Measurements from ENCODE around the gene DDX21. TPM values are rescaled to one million over a fixed set of nuclear protein-coding genes. Genes with fewer than 3 reads are reported as not detected.

Gene DDX21
- total RNA-seq (2021; ENCODE audit: unreplicated experiment) = 153 TPM
- polyA plus RNA-seq (2012) = 42.5 and 56.5 TPM in 2 replicates
- Bru-seq, nascent RNA = percentile 98 among the genes with signal in this experiment
- BruChase-seq, experiment 1, labeled RNA remaining after a 6-hour chase = percentile 99 among the genes with signal in this experiment
- BruChase-seq, experiment 2, labeled RNA remaining after a 2-hour chase = percentile 99 among the genes with signal in this experiment
- long read RNA-seq, full-length matches to known transcripts = 132 of 237 reads
- long read RNA-seq, partial matches to known transcripts = 93 of 237 reads
- long read RNA-seq, other reads (novel, unspliced or antisense) = 12 of 237 reads

DNA sequence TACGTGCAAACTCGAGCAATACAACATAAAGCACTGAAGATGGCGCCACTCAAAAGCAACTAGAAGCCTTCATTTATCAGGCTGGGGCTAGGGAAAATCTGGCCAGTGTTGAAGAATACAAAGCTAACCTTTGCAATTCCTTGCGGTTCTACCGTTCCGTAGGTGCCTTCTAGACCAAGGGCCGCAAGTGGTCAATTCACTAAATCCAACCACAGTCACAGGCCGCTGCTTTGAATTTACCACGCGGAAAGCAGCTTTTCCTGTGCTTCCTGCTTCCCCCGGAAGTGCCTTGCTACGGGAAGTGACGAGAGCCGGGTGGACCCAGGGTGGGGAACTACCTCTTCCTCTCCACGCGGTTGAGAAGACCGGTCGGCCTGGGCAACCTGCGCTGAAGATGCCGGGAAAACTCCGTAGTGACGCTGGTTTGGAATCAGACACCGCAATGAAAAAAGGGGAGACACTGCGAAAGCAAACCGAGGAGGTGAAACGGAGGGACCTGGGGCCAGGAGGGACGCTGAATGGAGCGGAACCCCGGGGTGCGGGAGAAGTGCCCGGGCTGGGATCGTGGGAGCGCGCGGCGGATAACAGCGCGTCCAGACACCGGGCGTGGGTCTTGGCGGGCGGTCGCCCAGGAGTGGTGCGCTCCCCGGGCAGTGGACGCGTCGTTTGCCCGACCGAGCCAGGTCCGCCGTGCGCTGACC is at the start of gene DDX21:
DDX21 (plus strand) TSS at position 339 of the 701 bp plus-strand sequence; CDS start at position 395, 56 bp downstream.
- ChIA-PET RAD21 (ENCODE audit: low non-redundant PET in 1 of 2, low total read pairs in 2 of 2, uncharacterized antibody in 2 of 2, unreplicated experiment in 2 of 2) (no interaction called here), CTCF (interaction anchor here (1.4 kb wide), 1 partner anchor 743 kb away, joined by 3 read pairs; no protein-coding TSS in a partner anchor), POLR2A (interaction anchor here (0.9 to 1.9 kb wide), 3 partner anchors 14 to 32 kb away, joined by 4 to 5 read pairs (median 4); partner anchors contain the start of gene KIFBP)
- H3K9ac ChIP-seq (ENCODE audit: low read length) = peak within 1 kb of the TSS; percentile 100
- peak within 1 kb of the TSS; percentile 74 for H3K4me2 ChIP-seq (ENCODE audit: low read length)
- peaks cover 29% of the 10 kb centered on the region; the same call in 1 of the 2 replicates for H4K20me1 ChIP-seq (ENCODE audit: insufficient read depth)
- H3K36me3 ChIP-seq (ENCODE audit: control insufficient read depth in 1 of 2, insufficient read depth in 2 of 2, low read length in 2 of 2) = peaks cover 13 to 26% of the 10 kb centered on the region in 2 experiments
- BruUV-seq (replicated peaks) = TSS peak; percentile 72
- peak within 1 kb of the TSS; percentile 74 for H2AFZ ChIP-seq (ENCODE audit: low read depth, low read length, poor library complexity, severe bottlenecking)
- H3K4me1 ChIP-seq (ENCODE audit: control insufficient read depth in 1 of 2, insufficient read depth in 2 of 2, low read length in 2 of 2) = peaks cover 11 to 12% of the 10 kb centered on the region in 2 experiments; a peak in 3 of 4 replicates
- peak within 1 kb of the TSS; percentile 87 for H3K27ac ChIP-seq (ENCODE audit: low read depth, low read length)
- DNase-seq (ENCODE audit: low read depth, low spot score) (peak; percentile 88), ATAC-seq (peak; percentile 90)
- no peaks in the 10 kb centered on the region for H3K27me3 ChIP-seq (ENCODE audit: insufficient read depth, low read length)
- H3K79me2 ChIP-seq (ENCODE audit: insufficient read depth, low read length) = peaks cover 61% of the 10 kb centered on the region
- no peaks in the 10 kb centered on the region for H3K9me2 ChIP-seq (ENCODE audit: insufficient read depth)
- peak within 1 kb of the TSS; percentile 99 for H3K4me3 ChIP-seq (replicated peaks in 1 of 2; ENCODE audit: low read depth in 1 of 2, low read length in 2 of 2)
- intact Hi-C loops (cut with micrococcal nuclease) = loop anchor here (10.0 kb wide), 1 partner anchor 161 kb away; no protein-coding TSS in a partner anchor
- no peaks in the 10 kb centered on the region for H3K9me3 ChIP-seq (ENCODE audit: control insufficient read depth in 1 of 2, insufficient read depth in 1 of 2, low read depth in 1 of 2, low read length in 2 of 2)
- TF ChIP-seq SRF (IDR thresholded peaks at IDR 0.05; ENCODE audit: low read depth) = no peak
- TF ChIP-seq, protein P1, sequence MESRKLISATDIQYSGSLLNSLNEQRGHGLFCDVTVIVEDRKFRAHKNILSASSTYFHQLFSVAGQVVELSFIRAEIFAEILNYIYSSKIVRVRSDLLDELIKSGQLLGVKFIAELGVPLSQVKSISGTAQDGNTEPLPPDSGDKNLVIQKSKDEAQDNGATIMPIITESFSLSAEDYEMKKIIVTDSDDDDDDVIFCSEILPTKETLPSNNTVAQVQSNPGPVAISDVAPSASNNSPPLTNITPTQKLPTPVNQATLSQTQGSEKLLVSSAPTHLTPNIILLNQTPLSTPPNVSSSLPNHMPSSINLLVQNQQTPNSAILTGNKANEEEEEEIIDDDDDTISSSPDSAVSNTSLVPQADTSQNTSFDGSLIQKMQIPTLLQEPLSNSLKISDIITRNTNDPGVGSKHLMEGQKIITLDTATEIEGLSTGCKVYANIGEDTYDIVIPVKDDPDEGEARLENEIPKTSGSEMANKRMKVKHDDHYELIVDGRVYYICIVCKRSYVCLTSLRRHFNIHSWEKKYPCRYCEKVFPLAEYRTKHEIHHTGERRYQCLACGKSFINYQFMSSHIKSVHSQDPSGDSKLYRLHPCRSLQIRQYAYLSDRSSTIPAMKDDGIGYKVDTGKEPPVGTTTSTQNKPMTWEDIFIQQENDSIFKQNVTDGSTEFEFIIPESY (IDR thresholded peaks at IDR 0.05; ENCODE audit: extremely low read depth, insufficient replicate concordance, low read length) = no peak
- TF ChIP-seq EZH2phosphoT487 (IDR thresholded peaks at IDR 0.05; ENCODE audit: borderline replicate concordance) = no peak
- TF ChIP-seq, protein P2, sequence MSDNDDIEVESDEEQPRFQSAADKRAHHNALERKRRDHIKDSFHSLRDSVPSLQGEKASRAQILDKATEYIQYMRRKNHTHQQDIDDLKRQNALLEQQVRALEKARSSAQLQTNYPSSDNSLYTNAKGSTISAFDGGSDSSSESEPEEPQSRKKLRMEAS (IDR thresholded peaks at IDR 0.05) = peak; percentile 98
- TF ChIP-seq ZFX (IDR thresholded peaks at IDR 0.05) = peak; percentile 73
- TF ChIP-seq SIN3A (IDR thresholded peaks at IDR 0.05; ENCODE audit: low read depth) = no peak; the same call in none of the 2 replicates
- peak; percentile 28; the same call in 1 of the 2 replicates for TF ChIP-seq SP1 (IDR thresholded peaks at IDR 0.05; ENCODE audit: low read depth)
- 0 out of 2 replicates have a peak, but pooled peaks have one; percentile 10 for TF ChIP-seq EGR1 (IDR thresholded peaks at IDR 0.05; ENCODE audit: low read depth)
- no peak for TF ChIP-seq ZNF274 (IDR thresholded peaks at IDR 0.05; ENCODE audit: low read depth, low read length)
- no peak for TF ChIP-seq CEBPB (IDR thresholded peaks at IDR 0.05; ENCODE audit: low read depth)
- peak; percentile 91 for TF ChIP-seq ELF1 (IDR thresholded peaks at IDR 0.05; ENCODE audit: borderline replicate concordance, low read depth)
- TF ChIP-seq, protein P3, sequence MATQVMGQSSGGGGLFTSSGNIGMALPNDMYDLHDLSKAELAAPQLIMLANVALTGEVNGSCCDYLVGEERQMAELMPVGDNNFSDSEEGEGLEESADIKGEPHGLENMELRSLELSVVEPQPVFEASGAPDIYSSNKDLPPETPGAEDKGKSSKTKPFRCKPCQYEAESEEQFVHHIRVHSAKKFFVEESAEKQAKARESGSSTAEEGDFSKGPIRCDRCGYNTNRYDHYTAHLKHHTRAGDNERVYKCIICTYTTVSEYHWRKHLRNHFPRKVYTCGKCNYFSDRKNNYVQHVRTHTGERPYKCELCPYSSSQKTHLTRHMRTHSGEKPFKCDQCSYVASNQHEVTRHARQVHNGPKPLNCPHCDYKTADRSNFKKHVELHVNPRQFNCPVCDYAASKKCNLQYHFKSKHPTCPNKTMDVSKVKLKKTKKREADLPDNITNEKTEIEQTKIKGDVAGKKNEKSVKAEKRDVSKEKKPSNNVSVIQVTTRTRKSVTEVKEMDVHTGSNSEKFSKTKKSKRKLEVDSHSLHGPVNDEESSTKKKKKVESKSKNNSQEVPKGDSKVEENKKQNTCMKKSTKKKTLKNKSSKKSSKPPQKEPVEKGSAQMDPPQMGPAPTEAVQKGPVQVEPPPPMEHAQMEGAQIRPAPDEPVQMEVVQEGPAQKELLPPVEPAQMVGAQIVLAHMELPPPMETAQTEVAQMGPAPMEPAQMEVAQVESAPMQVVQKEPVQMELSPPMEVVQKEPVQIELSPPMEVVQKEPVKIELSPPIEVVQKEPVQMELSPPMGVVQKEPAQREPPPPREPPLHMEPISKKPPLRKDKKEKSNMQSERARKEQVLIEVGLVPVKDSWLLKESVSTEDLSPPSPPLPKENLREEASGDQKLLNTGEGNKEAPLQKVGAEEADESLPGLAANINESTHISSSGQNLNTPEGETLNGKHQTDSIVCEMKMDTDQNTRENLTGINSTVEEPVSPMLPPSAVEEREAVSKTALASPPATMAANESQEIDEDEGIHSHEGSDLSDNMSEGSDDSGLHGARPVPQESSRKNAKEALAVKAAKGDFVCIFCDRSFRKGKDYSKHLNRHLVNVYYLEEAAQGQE (IDR thresholded peaks at IDR 0.05; ENCODE audit: low read depth) = no peak
- TF ChIP-seq JUND (IDR thresholded peaks at IDR 0.05) = no peak
- peak; percentile 80 for TF ChIP-seq POLR2AphosphoS5 (IDR thresholded peaks at IDR 0.05; ENCODE audit: low read depth, low read length)
- peak; percentile 78 for TF ChIP-seq YY1 (IDR thresholded peaks at IDR 0.05; ENCODE audit: extremely low read depth, insufficient replicate concordance, low read depth, low read length)
- TF ChIP-seq POLR2A (IDR thresholded peaks at IDR 0.05; ENCODE audit: borderline replicate concordance, extremely low read depth, insufficient read depth, insufficient read length) = peak; percentile 73
- TF ChIP-seq RAD21 (IDR thresholded peaks at IDR 0.05; ENCODE audit: low read depth) = peak; percentile 48

Data from HCT116 (cell line).